Measurements from ENCODE around the gene HDAC1. TPM values are rescaled to one million over a fixed set of nuclear protein-coding genes. Genes with fewer than 3 reads are reported as not detected.

HDAC1 gene
- total and polyA plus RNA-seq, 4 donors, result 32.1 to 58.1 (median 45.2) TPM

DNA sequence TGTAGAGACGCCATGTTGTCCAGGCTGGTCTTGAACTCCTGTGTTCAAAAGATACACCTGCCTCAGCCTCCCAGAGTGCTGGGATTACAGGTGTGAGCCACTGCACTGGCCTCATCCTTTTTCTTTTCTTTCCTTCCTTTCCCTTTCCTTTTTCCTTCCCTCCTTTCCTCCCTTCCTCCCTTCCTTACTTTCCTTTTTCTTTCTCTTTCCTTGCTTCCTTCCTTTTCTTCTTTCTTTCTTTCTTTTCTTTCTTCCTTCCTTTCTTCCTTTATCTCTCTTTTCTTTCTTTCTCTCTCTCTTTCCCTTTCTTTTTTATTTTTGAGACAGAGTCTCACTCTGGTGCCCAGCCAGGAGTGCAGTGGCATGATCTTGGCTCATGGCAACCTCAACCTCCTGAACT is 64.6 kb downstream of the HDAC1 start:
- Histone ChIP-seq H3K9me3 (ENCODE audit: control insufficient read depth in 4 of 4, low read length in 3 of 4) (no peaks in the 10 kb centered on the region), H3K27ac (ENCODE audit: low read depth in 1 of 2, low read length in 2 of 2) (no peak overlapping the region), H3K36me3 (ENCODE audit: control insufficient read depth in 4 of 4, insufficient read depth in 3 of 4, low read depth in 1 of 4, low read length in 3 of 4) (no peaks in the 10 kb centered on the region), H3K4me3 (ENCODE audit: low read depth in 1 of 3, low read length in 3 of 3) (no peak overlapping the region), H3K27me3 (ENCODE audit: control insufficient read depth in 4 of 4, insufficient read depth in 4 of 4, low read length in 3 of 4) (no peaks in the 10 kb centered on the region), H3K4me1 (ENCODE audit: control insufficient read depth in 4 of 4, insufficient read depth in 4 of 4, low read length in 3 of 4) (peaks cover 8 to 39% (median 24%) of the 10 kb centered on the region in 4 donors), H3K9ac (ENCODE audit: low read depth in 1 of 2, low read length in 2 of 2) (no peak overlapping the region)
- DNase-seq (ENCODE audit: low spot score), result no peak
- no peak for TF ChIP-seq RAD21 (IDR thresholded peaks at IDR 0.05)
- no peak for TF ChIP-seq HNF4G (IDR thresholded peaks at IDR 0.05)
- no peak for TF ChIP-seq HNF4A (conservative IDR thresholded peaks at IDR 0.05)
- no peak for TF ChIP-seq CTCF (IDR thresholded peaks at IDR 0.05; ENCODE audit: low read depth, low read length, missing input control)
- TF ChIP-seq, protein P1, sequence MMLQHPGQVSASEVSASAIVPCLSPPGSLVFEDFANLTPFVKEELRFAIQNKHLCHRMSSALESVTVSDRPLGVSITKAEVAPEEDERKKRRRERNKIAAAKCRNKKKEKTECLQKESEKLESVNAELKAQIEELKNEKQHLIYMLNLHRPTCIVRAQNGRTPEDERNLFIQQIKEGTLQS (IDR thresholded peaks at IDR 0.05), result no peak
- no peak for TF ChIP-seq YY1 (IDR thresholded peaks at IDR 0.05)
- no peak for TF ChIP-seq FOXA2 (IDR thresholded peaks at IDR 0.05)
- TF ChIP-seq, protein P2, sequence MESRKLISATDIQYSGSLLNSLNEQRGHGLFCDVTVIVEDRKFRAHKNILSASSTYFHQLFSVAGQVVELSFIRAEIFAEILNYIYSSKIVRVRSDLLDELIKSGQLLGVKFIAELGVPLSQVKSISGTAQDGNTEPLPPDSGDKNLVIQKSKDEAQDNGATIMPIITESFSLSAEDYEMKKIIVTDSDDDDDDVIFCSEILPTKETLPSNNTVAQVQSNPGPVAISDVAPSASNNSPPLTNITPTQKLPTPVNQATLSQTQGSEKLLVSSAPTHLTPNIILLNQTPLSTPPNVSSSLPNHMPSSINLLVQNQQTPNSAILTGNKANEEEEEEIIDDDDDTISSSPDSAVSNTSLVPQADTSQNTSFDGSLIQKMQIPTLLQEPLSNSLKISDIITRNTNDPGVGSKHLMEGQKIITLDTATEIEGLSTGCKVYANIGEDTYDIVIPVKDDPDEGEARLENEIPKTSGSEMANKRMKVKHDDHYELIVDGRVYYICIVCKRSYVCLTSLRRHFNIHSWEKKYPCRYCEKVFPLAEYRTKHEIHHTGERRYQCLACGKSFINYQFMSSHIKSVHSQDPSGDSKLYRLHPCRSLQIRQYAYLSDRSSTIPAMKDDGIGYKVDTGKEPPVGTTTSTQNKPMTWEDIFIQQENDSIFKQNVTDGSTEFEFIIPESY (IDR thresholded peaks at IDR 0.05), result no peak
- TF ChIP-seq EGR1 (IDR thresholded peaks at IDR 0.05; ENCODE audit: low read depth in 2 of 2), result no peak
- no peak for TF ChIP-seq MAX (IDR thresholded peaks at IDR 0.05)
- TF ChIP-seq GABPA (IDR thresholded peaks at IDR 0.05 in 1 of 2, conservative IDR thresholded peaks at IDR 0.05 in 1 of 2), result no peak
- no peak for TF ChIP-seq FOXA1 (IDR thresholded peaks at IDR 0.05)
- TF ChIP-seq JUND (IDR thresholded peaks at IDR 0.05), result no peak
- TF ChIP-seq REST (IDR thresholded peaks at IDR 0.05), result no peak
- TF ChIP-seq NR2F2 (IDR thresholded peaks at IDR 0.05), result no peak
- TF ChIP-seq RXRA (IDR thresholded peaks at IDR 0.05), result no peak
- 98% methylated on average over 1 of the region's 1 CpG for WGBS

DNA sequence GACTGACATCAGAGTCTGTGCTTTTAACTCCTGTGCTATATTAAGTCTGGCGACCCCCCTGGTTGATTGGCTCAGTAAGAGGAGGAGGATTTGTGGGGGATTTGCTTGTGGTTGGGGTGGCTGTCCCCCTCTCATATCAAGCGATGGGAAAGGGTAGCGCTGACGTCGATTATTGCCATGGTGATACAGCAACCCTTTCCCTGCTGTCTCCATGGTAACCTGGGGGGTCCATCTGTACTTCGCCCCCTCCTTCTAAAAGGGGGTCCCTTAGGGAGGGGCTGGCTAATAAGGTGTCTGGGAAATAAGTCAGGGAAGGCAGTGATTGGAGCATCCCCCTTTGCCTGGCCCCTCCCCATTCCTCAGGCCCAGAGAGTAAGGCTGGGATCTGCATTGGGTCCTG is 65.7 kb downstream of the HDAC1 start:
- no peak overlapping the region for H3K27ac ChIP-seq (ENCODE audit: low read depth in 1 of 2, low read length in 2 of 2)
- no peak overlapping the region for H3K9ac ChIP-seq (ENCODE audit: low read depth in 1 of 2, low read length in 2 of 2)
- H3K4me3 ChIP-seq (ENCODE audit: low read depth in 1 of 3, low read length in 3 of 3), result no peak overlapping the region
- H3K36me3 ChIP-seq (ENCODE audit: control insufficient read depth in 4 of 4, insufficient read depth in 3 of 4, low read depth in 1 of 4, low read length in 3 of 4), result no peaks in the 10 kb centered on the region
- WGBS, result 82% methylated on average over 6 of the region's 6 CpGs
- no peaks in the 10 kb centered on the region for H3K27me3 ChIP-seq (ENCODE audit: control insufficient read depth in 4 of 4, insufficient read depth in 4 of 4, low read length in 3 of 4)
- no peak for DNase-seq (ENCODE audit: low spot score)
- peaks cover 10 to 36% (median 23%) of the 10 kb centered on the region in 4 donors for H3K4me1 ChIP-seq (ENCODE audit: control insufficient read depth in 4 of 4, insufficient read depth in 4 of 4, low read length in 3 of 4)
- no peaks in the 10 kb centered on the region for H3K9me3 ChIP-seq (ENCODE audit: control insufficient read depth in 4 of 4, low read length in 3 of 4)
- TF ChIP-seq GABPA (IDR thresholded peaks at IDR 0.05 in 1 of 2, conservative IDR thresholded peaks at IDR 0.05 in 1 of 2) (no peak), JUND (IDR thresholded peaks at IDR 0.05) (no peak), CTCF (IDR thresholded peaks at IDR 0.05; ENCODE audit: low read depth, low read length, missing input control) (no peak), EGR1 (IDR thresholded peaks at IDR 0.05; ENCODE audit: low read depth in 2 of 2) (no peak)
- TF ChIP-seq, protein P2 (IDR thresholded peaks at IDR 0.05), result no peak

Measured in liver (tissue), 9 donors.